ENCODE results near the gene DKK3.
"Not testable (repeated sequence)": the region's sequence is repeated elsewhere in the genome, so short reads cannot be mapped to it uniquely, and the experiment has no call there.

DKK3 gene

DNA sequence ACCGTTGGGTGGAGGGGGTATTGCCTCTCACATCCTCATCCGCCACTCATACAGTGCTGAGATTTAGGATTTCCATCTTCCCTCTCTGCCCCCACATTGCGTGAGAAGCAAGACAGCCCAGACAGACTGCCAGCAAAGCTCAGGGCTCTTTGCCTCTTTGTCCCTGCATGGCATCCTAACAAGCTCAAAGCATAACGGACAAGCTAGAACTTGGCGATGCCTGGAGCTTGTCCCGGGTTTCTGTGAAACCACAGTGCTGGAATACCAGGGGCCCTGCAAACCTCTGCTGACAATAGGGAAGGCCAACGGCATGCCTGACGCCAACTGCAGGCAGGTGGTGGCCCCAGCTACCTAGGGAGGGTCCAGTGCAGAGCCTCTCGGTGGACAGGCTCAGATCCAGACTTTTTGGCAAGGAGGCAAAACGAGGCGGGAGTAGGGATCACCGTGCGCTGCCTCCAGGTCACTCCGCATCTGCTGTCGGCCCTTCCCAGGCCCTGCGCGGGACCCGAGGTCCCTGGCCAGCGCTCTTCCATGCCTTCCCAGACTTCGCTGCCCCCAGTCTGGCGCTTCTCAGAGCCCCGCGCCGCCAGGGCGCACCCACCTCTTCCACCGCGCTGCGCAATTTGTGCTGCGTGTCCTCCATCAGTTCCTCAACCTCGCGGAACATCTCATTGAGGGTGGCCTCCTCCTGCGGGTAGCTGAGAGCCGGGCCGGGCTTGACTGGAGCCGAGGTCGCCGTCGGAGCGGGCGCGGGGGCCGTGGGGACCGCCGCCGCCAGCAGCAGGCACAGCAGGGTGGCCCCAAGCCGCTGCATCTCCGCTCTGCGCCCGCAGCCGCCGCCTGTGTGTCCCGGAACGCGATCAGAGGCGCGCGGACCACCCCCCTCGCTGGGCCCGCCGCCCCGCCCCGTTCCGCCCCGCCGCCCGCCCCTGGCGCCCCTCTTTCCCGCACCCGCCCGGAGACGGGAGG lies at the start of gene DKK3:
Gene DKK3, minus strand, starts transcription at position 858 of the 969 bp plus-strand sequence. Its CDS starts 44 bp downstream, at position 814.
- no peak for DNase-seq (ENCODE audit: low read depth in 2 of 2)

DNA sequence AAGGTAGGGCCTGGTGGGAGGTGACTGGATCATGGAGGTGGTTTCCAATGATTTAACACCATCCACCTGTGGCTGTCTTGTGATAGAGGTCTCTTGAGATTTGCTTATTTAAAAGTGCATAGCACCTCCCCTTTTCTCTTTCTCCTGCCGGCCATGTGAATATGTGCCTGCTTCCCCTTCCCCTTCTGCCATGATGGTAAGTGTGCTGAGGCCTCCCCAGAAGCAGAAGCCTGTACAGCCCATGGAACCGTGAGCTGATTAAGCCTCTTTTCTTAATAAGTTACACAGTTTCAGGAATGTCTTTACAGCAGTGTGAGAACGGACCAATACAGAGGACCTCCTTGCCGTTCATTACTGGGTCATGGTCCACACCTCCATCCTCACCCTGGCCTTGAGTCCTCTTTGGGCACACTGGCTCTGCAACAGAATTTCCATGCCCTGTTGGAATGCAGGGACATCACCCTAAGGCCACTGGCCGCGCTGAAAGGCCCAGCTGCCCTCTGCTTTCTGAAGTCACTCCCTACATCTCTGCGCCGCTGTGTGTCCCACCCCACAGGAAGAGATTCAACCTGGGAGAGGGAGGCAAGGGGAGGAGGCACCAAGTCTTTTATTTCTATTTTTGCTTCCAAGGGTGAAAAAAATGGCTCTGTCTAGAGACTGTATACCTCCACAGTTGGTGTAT lies 49.0 kb upstream of the DKK3 start:
- DNase-seq (ENCODE audit: low read depth in 2 of 2) = no peak

DNA sequence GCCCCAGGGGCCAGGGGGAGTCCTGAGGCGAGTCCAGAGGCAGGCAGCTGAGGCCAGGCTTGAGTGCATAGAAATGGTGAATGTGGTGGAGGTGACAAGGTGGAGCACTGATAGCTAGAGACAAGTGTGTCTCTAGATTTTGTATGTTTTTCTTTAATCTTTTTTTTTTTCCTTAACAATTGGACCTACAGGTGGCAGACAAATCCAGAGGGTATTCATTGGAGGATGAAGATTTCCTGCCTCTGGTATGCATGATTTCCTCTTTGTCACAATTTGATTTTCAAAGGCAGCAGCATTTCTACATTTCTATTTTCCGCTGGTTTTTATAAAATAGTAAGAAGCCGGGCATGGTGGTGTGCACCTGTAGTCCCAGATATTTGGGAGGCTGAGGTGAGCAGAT lies 47.7 kb upstream of the DKK3 start:
- DNase-seq (ENCODE audit: low read depth in 2 of 2) = no peak

DNA sequence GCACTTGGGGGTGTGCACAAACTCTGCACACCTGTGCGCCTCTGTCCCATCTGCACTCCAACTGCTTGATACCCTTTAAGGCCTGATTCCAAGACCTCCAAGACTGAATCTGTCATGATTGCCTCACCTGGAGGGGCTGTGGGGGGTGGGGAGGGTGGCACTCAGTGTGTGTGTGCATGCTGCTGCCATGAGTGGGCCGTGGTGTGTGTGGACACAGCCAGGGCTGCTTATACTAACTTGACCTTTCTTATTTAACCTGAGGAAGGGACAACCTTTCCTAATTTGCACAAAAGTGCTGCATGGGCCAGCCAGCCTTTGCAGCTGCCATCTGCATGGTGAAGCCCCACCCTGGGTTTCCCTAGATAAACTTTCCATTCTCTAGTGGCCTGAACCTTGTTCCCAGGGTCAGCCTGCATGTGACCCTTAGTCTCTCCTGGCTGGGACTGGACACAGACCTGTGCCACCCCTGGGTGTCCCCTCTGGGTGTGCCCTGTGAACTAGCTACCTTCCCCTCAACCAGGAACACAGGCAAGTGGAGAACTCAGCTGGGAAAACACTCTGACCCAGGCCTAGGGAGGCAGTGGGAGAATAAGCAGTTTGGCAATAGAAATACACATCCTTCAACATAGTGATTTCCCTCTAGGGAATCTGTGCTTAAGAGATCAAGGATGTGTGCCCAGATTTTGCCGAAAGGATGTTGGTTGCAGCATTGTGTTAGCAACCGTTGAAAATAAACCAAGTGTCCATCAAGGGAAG lies 45.4 kb upstream of the DKK3 start:
- no peak for DNase-seq (ENCODE audit: low read depth in 2 of 2)

DNA sequence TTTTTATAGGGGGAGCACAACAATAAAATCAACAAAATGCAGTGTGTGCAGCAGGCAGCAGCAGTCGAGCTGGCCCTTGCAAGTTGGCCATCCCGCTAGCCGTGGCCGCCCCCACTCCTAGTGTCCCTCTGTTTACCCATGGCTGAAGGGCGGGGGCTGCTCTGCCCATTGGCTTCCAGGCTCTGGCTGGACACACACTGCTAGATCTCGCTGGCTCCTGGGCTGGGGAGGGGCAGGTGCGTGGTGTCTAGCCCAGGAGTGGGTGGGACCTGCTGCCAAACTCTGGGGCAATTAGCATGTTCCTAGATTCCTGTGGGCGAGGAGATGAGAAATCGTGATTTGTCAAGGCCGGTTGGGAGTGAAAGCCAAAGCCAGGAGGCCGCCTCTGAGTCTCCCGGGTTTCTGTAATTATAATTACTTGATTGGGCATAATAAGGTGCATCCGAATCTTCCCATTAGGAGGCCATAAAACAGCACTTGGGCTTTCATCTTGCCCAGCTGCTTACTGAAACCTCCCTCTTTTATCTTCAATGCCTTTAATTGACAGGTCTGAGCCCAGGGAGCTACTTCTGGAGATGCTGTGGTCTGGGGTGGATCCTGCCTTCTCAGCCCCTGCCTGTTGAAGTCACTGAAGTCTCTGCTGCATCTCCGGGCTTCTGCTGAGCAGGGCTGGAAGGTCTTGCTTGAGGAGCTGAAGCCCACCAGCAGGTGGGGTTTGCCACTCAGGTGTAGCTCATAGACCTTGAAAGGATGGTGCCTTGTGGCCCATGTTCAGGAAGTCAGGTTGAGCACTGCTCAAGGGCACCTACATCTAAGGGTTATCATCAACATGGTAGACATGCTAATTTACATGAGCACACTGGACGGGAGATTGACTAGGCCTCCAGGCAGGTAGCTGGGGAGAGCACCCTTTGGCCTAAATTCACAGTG lies 44.5 kb upstream of the DKK3 start:
- DNase-seq (ENCODE audit: low read depth in 2 of 2) = no peak

DNA sequence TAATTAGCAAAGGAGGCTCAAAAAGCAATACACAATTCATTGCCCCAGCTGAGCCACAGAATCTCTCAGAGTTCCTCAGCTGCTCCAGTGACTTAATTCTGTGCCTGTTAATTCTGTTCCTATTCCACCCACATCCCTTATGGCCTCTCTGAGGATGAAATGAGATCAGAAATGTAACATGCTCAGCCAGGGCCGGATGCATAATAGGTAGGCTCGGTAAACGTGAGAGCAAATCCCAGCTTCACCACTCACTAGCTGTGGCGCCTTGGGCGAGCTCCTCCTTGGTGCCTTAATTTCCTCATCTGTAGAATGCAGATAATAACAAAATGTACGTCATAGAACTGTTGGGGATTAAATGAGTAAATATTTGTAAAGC lies 42.8 kb upstream of the DKK3 start:
- DNase-seq (ENCODE audit: low read depth in 2 of 2) = no peak

DNA sequence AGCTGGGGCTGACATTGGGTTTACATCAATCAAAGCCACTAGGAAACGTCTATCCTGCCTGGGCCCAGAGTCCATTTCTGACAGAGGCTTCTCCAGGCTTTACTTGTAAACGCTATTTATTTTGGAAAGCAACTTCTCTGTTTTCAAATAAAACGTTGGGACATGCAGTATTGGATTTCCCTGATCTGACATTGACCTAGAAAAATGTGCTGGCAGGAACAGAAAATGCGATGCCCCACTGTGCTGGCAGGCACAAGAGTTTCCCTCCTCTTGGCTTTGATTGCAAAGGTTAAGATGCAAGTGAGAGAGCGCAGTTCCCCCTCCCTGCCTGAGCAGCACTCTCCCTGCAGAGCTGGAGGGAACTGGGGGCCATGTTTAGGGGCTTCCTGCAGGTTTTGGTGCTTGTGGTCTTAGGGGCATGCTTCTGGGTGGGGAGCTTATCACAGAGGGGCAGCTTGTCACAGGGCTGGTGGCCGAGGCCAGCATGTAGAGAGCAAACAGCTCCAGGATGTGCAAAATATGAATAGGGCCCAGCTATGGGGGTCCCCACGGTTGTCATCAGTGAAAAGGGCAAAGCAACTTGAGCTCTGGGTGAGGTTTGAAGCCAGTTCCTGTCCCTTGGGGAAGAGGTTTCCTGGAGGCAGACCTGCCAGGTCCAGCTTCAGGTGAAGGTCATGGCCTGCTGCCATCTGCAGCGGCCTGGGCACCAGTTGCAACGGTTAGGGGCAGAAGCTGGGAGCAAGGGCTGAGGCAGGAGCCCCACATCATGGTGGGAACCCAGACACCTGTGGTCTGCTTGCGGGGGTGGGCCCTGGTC lies 42.3 kb upstream of the DKK3 start:
- no peak for DNase-seq (ENCODE audit: low read depth in 2 of 2)

DNA sequence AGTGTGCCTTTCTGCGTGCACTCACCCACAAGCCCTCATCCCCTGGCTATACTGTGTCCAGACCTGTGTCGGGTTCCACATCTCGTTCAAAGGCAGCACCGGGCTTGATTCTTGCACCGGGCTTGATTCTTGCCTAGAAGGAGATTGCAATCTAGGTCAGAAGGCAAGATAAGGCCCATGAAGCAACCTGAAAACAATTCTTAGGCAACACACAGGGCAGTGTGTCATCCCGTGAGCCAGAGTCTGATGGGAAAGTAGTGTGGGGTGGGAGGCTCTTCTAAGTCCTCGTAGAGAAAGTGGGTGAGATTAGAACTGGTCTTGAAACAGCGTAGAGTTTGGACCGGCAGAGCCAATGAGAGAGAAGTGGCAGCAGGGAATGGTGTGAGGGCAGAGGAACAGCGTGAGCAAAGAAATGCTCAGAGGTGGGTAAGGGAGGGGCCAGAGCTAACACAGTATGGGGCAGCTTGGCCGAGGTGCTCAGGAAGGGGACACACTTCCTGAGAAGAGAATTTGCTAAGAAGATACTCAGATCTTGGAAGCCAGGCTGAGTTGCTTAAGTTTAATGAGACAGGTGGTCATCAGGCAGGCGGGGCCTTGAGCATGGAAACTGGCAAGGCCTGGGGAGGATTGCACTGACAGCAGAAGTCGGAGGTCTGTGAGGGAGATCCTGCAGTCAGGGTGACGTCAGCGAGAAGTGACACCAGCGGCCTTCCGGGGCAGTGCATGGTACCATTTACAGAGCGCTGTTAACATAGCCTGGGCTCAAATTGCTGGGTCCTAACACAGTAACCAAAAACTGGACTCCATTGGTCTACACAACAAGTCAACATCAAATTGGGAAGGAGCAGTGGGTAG lies 40.7 kb upstream of the DKK3 start:
- no peak for DNase-seq (ENCODE audit: low read depth in 2 of 2)

DNA sequence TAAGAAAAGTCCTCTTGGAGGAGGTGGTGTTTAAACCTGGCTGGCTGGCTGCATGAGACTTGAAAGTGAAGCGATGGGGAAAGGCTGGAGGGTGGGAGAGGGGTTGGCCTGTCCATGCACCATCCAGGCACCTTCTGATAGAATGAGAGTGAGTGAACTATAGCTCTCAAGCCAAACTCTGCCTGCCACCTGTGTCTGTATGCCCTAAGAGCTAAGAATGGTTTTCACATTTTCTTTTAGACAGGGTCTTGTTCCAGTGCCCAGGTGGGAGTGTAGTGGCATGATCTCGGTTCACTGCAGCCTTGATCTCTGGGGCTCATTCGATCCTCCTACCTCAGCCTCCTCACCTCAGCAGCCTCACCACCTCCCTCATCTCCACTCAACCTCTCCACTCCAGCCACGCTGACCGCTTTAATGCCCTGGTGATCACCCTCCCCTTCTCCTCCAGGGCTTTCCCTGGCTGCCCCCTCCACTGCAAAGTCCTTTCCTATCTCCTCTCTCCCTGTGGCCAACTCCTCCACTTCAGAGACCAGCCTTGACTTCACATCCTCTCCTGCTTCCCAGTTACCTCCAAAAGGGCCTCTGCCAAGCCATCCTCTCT lies 38.3 kb upstream of the DKK3 start:
- no peak for DNase-seq (ENCODE audit: low read depth in 2 of 2)

DNA sequence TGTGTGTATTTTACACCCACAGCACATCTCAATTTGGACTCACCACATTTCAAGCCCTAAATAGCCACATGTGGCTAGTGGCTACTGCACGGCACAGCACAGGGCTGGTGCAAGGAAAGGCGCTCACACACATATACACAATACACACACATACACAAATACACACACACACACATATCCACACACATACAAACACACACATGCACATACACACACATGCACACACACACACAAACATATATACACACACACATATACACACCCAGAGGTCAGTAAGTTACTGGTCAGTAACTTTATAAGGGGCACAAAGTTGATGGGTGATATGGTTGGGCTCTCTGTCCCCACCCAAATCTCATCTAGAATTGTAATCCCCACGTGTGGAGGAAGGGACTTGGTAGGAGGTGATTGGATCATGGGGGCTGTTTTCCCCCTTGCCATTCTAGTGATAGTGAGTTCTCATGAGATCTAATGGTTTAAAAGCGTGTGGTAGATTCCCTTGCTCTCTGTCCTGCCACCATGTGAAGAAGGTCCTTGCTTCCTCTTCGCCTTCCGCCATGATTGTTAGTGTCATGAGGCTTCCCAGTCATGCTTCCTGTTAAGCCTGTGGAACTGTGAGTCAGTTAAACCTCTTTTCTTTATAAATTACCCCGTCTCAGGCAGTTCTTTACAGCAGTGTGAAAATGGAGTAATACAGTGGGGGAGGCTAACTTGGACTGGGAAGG lies 37.6 kb upstream of the DKK3 start:
- DNase-seq (ENCODE audit: low read depth in 2 of 2) = no peak

DNA sequence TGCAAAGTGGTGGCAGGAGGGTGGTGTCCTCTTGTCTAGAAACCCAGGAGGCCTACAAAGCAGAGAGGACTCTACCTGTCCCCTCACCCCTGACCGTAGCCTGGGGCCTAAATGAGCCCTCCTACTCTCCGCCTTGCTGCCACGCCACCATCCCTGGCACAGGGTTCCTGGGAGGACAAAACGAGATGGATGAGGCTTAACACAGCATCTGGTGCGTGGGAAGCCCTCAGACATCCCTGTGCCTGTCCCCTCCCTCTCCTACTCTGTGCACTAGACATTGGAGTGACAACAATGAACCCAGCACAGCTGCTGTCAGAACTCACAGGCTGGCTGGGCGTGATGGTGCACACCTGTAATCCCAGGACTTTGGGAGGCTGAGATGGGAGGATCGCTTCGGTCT lies 36.4 kb upstream of the DKK3 start:
- DNase-seq (ENCODE audit: low read depth in 2 of 2) = no peak

DNA sequence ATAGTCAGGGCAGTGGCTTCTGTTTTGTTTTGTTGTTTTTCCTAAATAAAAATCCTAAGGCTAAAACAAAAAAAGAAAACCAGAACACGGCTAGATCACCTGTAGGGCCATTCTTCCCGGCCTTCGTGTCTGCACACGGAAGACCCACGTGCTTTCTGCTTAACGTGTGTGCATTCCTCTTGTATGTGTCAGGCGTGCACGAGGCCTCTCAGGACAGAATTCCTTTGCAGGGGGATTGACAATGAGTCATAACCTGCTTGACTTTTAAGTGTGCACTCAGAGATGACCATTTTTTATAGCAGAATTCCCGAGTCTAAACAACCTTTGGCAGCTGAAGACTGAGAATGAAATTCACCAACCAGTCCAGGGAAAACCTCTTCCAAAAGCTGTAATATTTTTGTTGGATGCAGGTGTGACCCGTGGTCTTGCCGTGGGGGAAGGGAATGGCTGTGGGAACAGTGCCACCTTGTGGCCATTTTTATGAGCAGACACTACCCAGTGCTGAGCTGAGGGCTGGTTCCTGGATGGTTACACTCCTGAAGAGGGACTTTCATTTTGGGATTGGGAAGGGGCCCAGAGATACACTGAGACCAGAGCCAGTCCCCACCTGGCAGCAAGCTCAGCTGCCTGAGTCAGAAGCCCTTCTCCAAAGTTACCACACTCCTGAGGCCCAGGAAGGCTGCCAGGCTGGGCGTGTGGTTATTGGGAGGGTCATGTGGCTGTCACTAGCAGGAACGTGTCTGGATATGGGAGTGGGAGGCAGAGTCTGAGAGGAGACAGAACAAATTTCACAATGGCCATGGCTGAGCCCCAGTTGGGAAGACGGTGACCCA lies 35.7 kb upstream of the DKK3 start:
- DNase-seq (ENCODE audit: low read depth in 2 of 2) = peak; percentile 21 to 51

DNA sequence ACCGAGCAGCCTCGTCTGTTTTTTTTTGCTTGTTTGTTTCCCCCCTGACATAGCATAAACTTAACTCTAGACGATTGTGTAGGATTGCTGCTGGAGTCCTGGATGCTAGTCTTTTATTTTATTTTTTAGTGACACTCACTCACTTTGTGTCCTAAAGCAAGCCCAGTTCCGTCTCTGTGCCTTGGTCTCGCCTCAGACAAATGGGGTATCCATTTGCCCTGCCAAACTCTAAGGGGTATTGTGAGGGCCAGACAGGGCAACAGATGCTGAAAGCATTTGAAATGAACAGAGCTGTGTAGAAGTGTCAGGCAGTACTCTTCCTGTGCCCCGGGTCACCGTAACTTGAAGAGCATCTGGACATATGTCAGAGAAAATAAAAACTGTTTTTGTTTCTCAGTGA lies 34.8 kb upstream of the DKK3 start:
- no peak for DNase-seq (ENCODE audit: low read depth in 2 of 2)

DNA sequence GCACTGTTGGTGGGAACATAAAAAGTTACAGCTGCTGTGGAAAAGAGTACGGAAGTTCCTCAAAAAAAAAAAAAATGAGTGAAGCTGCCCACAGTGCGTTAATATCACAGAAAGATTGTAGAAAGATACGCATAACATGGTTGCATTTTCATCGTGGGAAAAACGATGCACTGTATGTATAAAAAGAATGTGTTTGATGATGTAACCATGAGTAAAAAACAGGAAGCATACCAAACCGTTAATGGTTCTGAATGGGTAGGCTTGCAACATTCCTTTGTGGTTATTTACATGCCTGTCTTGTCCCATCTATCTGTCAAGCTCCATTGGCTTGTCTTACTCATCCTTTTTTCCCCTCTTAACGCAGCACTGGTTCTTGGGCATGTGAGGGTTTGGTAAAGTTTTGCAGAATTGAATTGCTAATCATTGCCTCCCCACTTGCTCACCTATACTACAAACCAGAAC lies 33.8 kb upstream of the DKK3 start:
- no peak for DNase-seq (ENCODE audit: low read depth in 2 of 2)

DNA sequence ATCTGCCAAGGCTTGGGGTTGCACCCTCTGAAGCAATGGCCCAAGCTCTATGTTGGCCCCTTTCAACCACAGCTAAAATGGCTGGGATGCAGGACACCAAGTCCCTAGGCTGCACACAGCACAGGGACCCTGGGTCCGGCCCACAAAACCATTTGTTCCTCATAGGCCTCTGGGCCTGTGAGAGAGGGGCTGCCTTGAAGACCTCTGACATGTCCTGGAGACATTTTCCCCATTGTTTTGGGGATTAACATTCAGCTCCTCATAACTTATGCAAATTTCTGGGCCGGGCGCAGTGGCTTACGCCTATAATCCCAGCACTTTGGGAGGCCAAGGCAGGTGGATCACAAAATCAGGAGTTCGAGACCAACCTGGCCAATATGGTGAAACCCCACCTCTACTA lies 32.3 kb upstream of the DKK3 start:
- not testable (repeated sequence) for DNase-seq (ENCODE audit: low read depth in 2 of 2)

DNA sequence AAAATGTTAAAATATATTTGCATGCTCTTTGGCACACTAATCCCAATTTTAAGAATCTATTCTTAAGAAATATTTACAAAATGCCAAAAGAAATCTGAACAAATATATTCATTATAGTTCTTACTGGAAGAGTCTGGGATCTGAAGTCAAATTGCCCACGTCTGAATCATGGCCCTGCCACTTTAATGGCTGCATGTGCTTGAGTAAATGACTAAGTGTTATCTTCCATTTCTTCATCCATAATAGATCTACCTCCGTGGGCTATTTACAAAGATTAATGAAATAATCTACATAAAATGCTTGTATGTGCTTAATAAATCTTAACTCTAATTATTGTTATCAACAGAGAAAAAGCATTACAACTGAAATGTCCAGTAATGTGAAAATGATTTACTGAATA lies 24.5 kb upstream of the DKK3 start:
- no peak for DNase-seq (ENCODE audit: low read depth in 2 of 2)

DNA sequence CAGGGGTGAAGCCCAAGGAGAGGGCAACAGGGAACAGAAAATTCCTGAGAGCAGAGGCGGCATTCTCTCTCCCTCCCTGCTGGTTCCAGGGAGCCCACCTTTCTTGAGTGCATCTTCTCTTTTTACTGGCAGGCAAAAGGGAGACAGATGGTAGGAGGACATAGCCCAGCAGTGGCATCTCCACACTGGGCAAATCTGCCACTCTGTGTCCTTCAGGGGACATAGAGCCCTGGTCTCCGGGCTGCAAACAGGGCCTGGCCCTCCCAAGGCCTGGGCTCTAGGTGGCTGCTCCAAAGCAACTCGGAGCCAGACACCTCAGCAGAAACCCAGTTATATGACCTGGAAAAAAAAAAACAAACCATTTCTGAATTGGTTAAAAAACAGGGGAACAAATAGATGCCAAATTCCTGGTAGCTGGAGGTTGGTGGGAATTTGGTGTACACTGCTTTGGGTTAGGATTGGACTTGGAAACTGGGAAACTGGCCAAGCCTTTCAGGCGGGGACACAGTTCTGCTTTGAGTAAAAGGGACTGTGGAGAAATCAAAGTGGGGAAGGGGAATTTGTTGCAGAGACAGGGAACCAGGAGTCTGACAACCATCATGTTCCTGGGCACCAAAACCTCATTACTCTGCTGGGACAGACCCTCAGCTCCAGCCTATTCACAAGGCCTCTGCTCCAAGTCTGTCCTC lies 23.6 kb upstream of the DKK3 start:
- DNase-seq (ENCODE audit: low read depth in 2 of 2) = no peak
